Neural cell (in vitro differentiated cells): ENCODE data around the gene CNDP2. TPM values are rescaled to one million over a fixed set of nuclear protein-coding genes. Genes with fewer than 3 reads are reported as not detected.
A peak's percentile ranks its signal among the peaks of the same experiment; 100 is the strongest.

Experiments used
- H2AFZ ChIP-seq: fragments of 200-600, 300-800 bp; sonication (generic), shearing (Covaris generic); 2 replicates; pipeline ENCODE4 v1.6.0; 2014; ENCODE audit warnings: low read depth, mild to moderate bottlenecking, antibody characterized with exemption, low read length, moderate library complexity
- H3F3A ChIP-seq: fragments of 200-600 bp; shearing (Covaris generic); 2 replicates; pipeline ENCODE4 v1.6.1; 2016; ENCODE audit warnings: mild to moderate bottlenecking, moderate library complexity, mixed read lengths, antibody characterized with exemption, low read length; ENCODE audit not compliant: insufficient read depth, poor library complexity, severe bottlenecking
- H3K27ac ChIP-seq: fragments of 200-600, 300-800 bp; sonication (generic), shearing (Covaris generic); 2 replicates; pipeline ENCODE4 v1.5.1; 2014; ENCODE audit warnings: mild to moderate bottlenecking, low read length, moderate library complexity
- H3K27me3 ChIP-seq: fragments of 300-800, 200-600 bp; sonication (generic), shearing (Covaris generic); 2 replicates; pipeline ENCODE4 v1.6.0; 2014; ENCODE audit warnings: mild to moderate bottlenecking, low read depth, low read length, moderate library complexity; ENCODE audit not compliant: insufficient read depth
- H3K36me3 ChIP-seq: fragments of 300-800, 200-600 bp; sonication (generic), shearing (Covaris generic); 2 replicates; pipeline ENCODE4 v1.5.1; 2014; ENCODE audit warnings: mild to moderate bottlenecking, antibody characterized with exemption, low read length, moderate library complexity; ENCODE audit not compliant: insufficient read depth
- H3K4me2 ChIP-seq: fragments of 300-800, 200-600 bp; sonication (generic), shearing (Covaris generic); 2 replicates; pipeline ENCODE4 v1.6.0; 2014; ENCODE audit warnings: mild to moderate bottlenecking, low read length
- H3K4me3 ChIP-seq: fragments of 300-800, 200-600 bp; sonication (generic), shearing (Covaris generic); 2 replicates; pipeline ENCODE4 v1.5.1; 2014; ENCODE audit warnings: mild to moderate bottlenecking, low read length, moderate library complexity
- H3K79me2 ChIP-seq: fragments of 200-600 bp; shearing (Covaris generic); replicated peaks from 2 replicates; pipeline ENCODE4 v1.6.0; 2014; ENCODE audit warnings: mild to moderate bottlenecking, low read length, moderate library complexity; ENCODE audit not compliant: insufficient read depth
- H3K9ac ChIP-seq: fragments of 300-800, 200-600 bp; sonication (generic), shearing (Covaris generic); 2 replicates; pipeline ENCODE4 v1.6.1; 2016; ENCODE audit warnings: mild to moderate bottlenecking, low read length, mixed read lengths
- H3K9me2 ChIP-seq: fragments of 200-600 bp; shearing (Covaris generic); 2 replicates; pipeline ENCODE4 v1.6.1; 2016; ENCODE audit warnings: mild to moderate bottlenecking, low read length, mixed read lengths; ENCODE audit not compliant: insufficient read depth
- H3K9me3 ChIP-seq: fragments of 200-600, 300-800 bp; sonication (generic), shearing (Covaris generic); 2 replicates; pipeline ENCODE4 v1.6.1; 2016; ENCODE audit warnings: mild to moderate bottlenecking, mixed run types, low read length, moderate library complexity, mixed read lengths
- H4K20me1 ChIP-seq: fragments of 200-600 bp; shearing (Covaris generic); 2 replicates; pipeline ENCODE4 v1.6.1; 2016; ENCODE audit warnings: mild to moderate bottlenecking, mixed run types; ENCODE audit not compliant: insufficient read depth
- EP300 ChIP-seq: fragments of 450-650 bp; conservative IDR thresholded peaks from 2 replicates; pipeline ENCODE4 v1.6.1; 2014; ENCODE audit warnings: antibody characterized with exemption, mild to moderate bottlenecking, moderate library complexity; ENCODE audit not compliant: poor library complexity, severe bottlenecking
- EZH2 ChIP-seq: fragments of 200-600, 300-800 bp; shearing (Covaris generic), sonication (generic); IDR thresholded peaks from 2 replicates; pipeline ENCODE4 v1.6.1; 2014; ENCODE audit warnings: antibody characterized with exemption, low read length, borderline replicate concordance, mild to moderate bottlenecking; ENCODE audit not compliant: insufficient read depth, poor library complexity, severe bottlenecking
- MXI1 ChIP-seq: fragments of 450-650 bp; conservative IDR thresholded peaks from 2 replicates; pipeline ENCODE4 v1.6.1; 2014; ENCODE audit warnings: antibody characterized with exemption, mild to moderate bottlenecking; ENCODE audit not compliant: poor library complexity, severe bottlenecking
- POLR2AphosphoS5 ChIP-seq: IDR thresholded peaks from 2 replicates; pipeline ENCODE4 v1.6.1; 2012
- RAD21 ChIP-seq: fragments of 450-650 bp; conservative IDR thresholded peaks from 2 replicates; pipeline ENCODE4 v1.6.1; 2014; ENCODE audit warnings: antibody characterized with exemption, mild to moderate bottlenecking, moderate library complexity
- REST ChIP-seq: IDR thresholded peaks from 2 replicates; pipeline ENCODE4 v1.6.1; 2012; ENCODE audit warnings: borderline replicate concordance
- SMC3 ChIP-seq: fragments of 450-650 bp; conservative IDR thresholded peaks from 2 replicates; pipeline ENCODE4 v1.6.1; 2014; ENCODE audit warnings: antibody characterized with exemption, mild to moderate bottlenecking, moderate library complexity; ENCODE audit not compliant: poor library complexity
- TAF1 ChIP-seq: IDR thresholded peaks from 2 replicates; pipeline ENCODE4 v1.6.1; 2012; ENCODE audit warnings: low read depth
- polyA minus RNA-seq: library from RNA; depleted of rRNA, polyadenylated mRNA; stranded (reverse); fragments of >200 nt; gene quantifications from 2 replicates; pipeline ENCODE4 v1.2.3, GENCODE V29; 2014
- polyA plus RNA-seq: library from polyadenylated mRNA; depleted of rRNA; stranded (reverse); fragments of >200 nt; gene quantifications from 2 replicates; pipeline ENCODE4 v1.2.3, GENCODE V29; 2014
- TF ChIP-seq, protein P1 (sequence below): fragments of 450-650 bp; IDR thresholded peaks from 2 replicates; pipeline ENCODE4 v1.5.1; 2014; ENCODE audit warnings: antibody characterized with exemption, mild to moderate bottlenecking, moderate library complexity; ENCODE audit not compliant: poor library complexity, severe bottlenecking

Gene CNDP2
- polyA plus RNA-seq (29.0 and 35.7 TPM in 2 replicates), polyA minus RNA-seq (35.5 and 49.2 TPM in 2 replicates)

GRCh38 chr18:74495581-74496507, at the start of gene CNDP2:
Gene CNDP2 (plus strand): TSS chr18:74496363. CDS start chr18:74499974, 3,611 bp downstream.
- Histone ChIP-seq H3K36me3 (no peaks in the 10 kb centered on the region), H3K79me2 (peaks cover 21% of the 10 kb centered on the region), H3K4me3 (peak within 1 kb of the TSS; percentile 100), H3K9me3 (no peaks in the 10 kb centered on the region), H3K27ac (peak within 1 kb of the TSS; percentile 75), H3K9ac (peak within 1 kb of the TSS; percentile 94), H3F3A (no peaks in the 10 kb centered on the region), H3K27me3 (no peaks in the 10 kb centered on the region), H4K20me1 (no peaks in the 10 kb centered on the region), H2AFZ (peak within 1 kb of the TSS; percentile 91), H3K4me2 (peak within 1 kb of the TSS; percentile 98), H3K9me2 (no peaks in the 10 kb centered on the region)
- no peak for TF ChIP-seq SMC3
- TF ChIP-seq, protein P1, sequence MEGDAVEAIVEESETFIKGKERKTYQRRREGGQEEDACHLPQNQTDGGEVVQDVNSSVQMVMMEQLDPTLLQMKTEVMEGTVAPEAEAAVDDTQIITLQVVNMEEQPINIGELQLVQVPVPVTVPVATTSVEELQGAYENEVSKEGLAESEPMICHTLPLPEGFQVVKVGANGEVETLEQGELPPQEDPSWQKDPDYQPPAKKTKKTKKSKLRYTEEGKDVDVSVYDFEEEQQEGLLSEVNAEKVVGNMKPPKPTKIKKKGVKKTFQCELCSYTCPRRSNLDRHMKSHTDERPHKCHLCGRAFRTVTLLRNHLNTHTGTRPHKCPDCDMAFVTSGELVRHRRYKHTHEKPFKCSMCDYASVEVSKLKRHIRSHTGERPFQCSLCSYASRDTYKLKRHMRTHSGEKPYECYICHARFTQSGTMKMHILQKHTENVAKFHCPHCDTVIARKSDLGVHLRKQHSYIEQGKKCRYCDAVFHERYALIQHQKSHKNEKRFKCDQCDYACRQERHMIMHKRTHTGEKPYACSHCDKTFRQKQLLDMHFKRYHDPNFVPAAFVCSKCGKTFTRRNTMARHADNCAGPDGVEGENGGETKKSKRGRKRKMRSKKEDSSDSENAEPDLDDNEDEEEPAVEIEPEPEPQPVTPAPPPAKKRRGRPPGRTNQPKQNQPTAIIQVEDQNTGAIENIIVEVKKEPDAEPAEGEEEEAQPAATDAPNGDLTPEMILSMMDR: no peak
- TF ChIP-seq TAF1: peak; percentile 60
- no peak for TF ChIP-seq RAD21
- TF ChIP-seq EP300: peak; percentile 31
- peak; percentile 93 for TF ChIP-seq MXI1
- TF ChIP-seq POLR2AphosphoS5: peak; percentile 66
- no peak for TF ChIP-seq REST

DNA sequence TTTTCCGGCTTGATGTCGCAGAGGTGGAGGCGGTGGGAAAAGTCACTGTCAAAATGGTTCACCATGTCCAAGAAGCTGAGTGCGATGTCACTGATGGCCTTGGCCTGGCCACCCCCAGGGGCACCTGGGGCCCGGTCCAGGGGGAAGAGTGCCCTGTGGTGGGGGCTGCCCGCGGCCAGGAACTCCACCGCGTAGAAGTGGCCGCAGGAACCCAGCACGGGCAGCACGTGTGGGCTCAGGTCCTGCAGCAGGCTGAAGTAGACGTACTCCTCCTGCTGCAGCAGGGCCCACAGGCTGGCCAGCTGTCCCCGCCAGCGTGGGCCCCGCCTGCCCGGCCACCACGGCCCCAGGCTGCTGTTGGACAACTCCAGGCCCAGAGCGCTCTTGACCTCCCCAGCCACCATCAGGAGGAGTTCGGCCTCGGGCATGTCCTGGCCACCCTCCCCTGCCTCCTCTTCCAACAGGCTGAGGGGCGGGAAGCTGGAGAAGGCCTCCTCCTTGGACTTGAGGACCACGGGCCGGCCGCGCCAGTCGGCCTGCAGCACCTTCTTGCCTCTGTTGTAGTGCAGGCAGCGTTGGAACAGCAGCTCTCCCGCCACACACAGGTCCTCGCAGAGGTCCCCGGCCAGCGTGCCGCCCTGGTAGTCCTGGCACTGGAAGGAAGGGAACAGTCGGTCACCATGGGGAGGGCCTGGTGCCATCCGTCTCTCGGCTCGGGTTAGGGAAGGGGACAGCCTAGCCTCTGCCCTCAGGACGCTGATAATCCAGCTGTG, 49.3 kb upstream of the CNDP2 start:
- H3K27me3 ChIP-seq: no peaks in the 10 kb centered on the region
- H3K9ac ChIP-seq: no peak overlapping the region
- H3K4me2 ChIP-seq: no peak overlapping the region
- no peaks in the 10 kb centered on the region for H3K79me2 ChIP-seq
- no peak overlapping the region for H3K4me3 ChIP-seq
- no peaks in the 10 kb centered on the region for H3F3A ChIP-seq
- no peaks in the 10 kb centered on the region for H3K9me3 ChIP-seq
- no peaks in the 10 kb centered on the region for H4K20me1 ChIP-seq
- no peak for TF ChIP-seq EZH2
- TF ChIP-seq, protein P1: no peak
- TF ChIP-seq REST: no peak
- TF ChIP-seq EP300: no peak
- no peak for TF ChIP-seq RAD21
- TF ChIP-seq POLR2AphosphoS5: no peak
- TF ChIP-seq TAF1: no peak
- no peak for TF ChIP-seq SMC3
- no peak for TF ChIP-seq MXI1
- no peak overlapping the region for H3K27ac ChIP-seq
- H3K9me2 ChIP-seq: no peaks in the 10 kb centered on the region
- H2AFZ ChIP-seq: no peak overlapping the region
- H3K36me3 ChIP-seq: no peaks in the 10 kb centered on the region
